K562 (cell line): Measurements from ENCODE around the gene TIMM50. TPM values are rescaled to one million over a fixed set of nuclear protein-coding genes. Genes with fewer than 3 reads are reported as not detected.
A peak's percentile ranks its signal among the peaks of the same experiment; 100 is the strongest.

Source experiments
- EGR1 ChIP-seq: fragments of 450-650 bp; conservative IDR thresholded peaks from 2 replicates; pipeline ENCODE4 v1.6.1; 2017; ENCODE audit warnings: mild to moderate bottlenecking
- EZH2 ChIP-seq: IDR thresholded peaks from 2 replicates; pipeline ENCODE4 v1.6.1; 2012; ENCODE audit warnings: low read depth, mild to moderate bottlenecking, inconsistent platforms, low read length, borderline replicate concordance
- FOXP1 ChIP-seq: sonication (generic); formaldehyde crosslinking; IDR thresholded peaks from 2 replicates; pipeline ENCODE4 v1.8.0; 2022; ENCODE audit warnings: mild to moderate bottlenecking, missing genetic modification reagents
- HEY1 ChIP-seq: fragments of 250-450 bp; sonication (Bioruptor Pico); IDR thresholded peaks from 2 replicates; pipeline ENCODE4 v1.5.0; 2020; ENCODE audit warnings: mild to moderate bottlenecking, moderate library complexity, borderline replicate concordance
- ILK ChIP-seq: fragments of 450-650 bp; IDR thresholded peaks from 2 replicates; pipeline ENCODE4 v1.6.1; 2016; ENCODE audit warnings: missing genetic modification characterization, low read depth, mild to moderate bottlenecking, missing compliant biosample characterization, moderate library complexity, borderline replicate concordance
- KHSRP ChIP-seq: fragments of 450-650 bp; IDR thresholded peaks from 2 replicates; pipeline ENCODE4 v1.6.1; 2017
- L3MBTL2 ChIP-seq: fragments of 450-650 bp; IDR thresholded peaks from 2 replicates; pipeline ENCODE4 v1.6.1; 2016; ENCODE audit warnings: mild to moderate bottlenecking, moderate library complexity
- NEUROD1 ChIP-seq: fragments of 150-350 bp; IDR thresholded peaks from 2 replicates; pipeline ENCODE4 v1.6.1; 2014; ENCODE audit warnings: borderline replicate concordance, low read length, low read depth; ENCODE audit not compliant: partially characterized antibody
- NR1H2 ChIP-seq: sonication (generic); formaldehyde crosslinking; IDR thresholded peaks from 2 replicates; pipeline ENCODE4 v1.4.0; 2020; ENCODE audit warnings: mild to moderate bottlenecking, missing genetic modification reagents
- PTTG1 ChIP-seq: fragments of 450-650 bp; IDR thresholded peaks from 2 replicates; pipeline ENCODE4 v1.6.1; 2016; ENCODE audit warnings: low read depth, mild to moderate bottlenecking, missing genetic modification characterization, missing compliant biosample characterization
- RHOXF2B ChIP-seq: fragments of 250-450 bp; sonication (Bioruptor Pico); conservative IDR thresholded peaks from 2 replicates; pipeline ENCODE4 v1.5.1; 2021
- SIN3A ChIP-seq, 2 experiments: fragments of 150-350 bp in 1 of 2; IDR thresholded peaks; 2 replicates each; pipeline ENCODE4 v1.6.1; 2011 to 2016; ENCODE audit warnings: borderline replicate concordance in 2 of 2, low read depth in 2 of 2, low read length in 2 of 2, mild to moderate bottlenecking in 2 of 2, moderate library complexity in 2 of 2; ENCODE audit not compliant: control insufficient read depth in 1 of 2
- SIN3B ChIP-seq: fragments of 450-650 bp; IDR thresholded peaks from 2 replicates; pipeline ENCODE4 v1.6.1; 2017; ENCODE audit warnings: low read depth, mild to moderate bottlenecking, moderate library complexity
- TRIM28 ChIP-seq: fragments of 450-650 bp; IDR thresholded peaks from 2 replicates; pipeline ENCODE4 v1.6.1; 2017
- ZNF263 ChIP-seq: sonication (generic); formaldehyde crosslinking; IDR thresholded peaks from 2 replicates; pipeline ENCODE4 v1.8.0; 2022; ENCODE audit warnings: mild to moderate bottlenecking, missing genetic modification reagents, borderline replicate concordance
- polyA plus RNA-seq, 8 experiments: library from polyadenylated mRNA; depleted of rRNA in 4 of 8; stranded (reverse) in 5 of 8; unstranded in 3 of 8; fragments of >200 nt; fragmentation: Nextera tagmentation in 2 of 8; fragmentation: Illumina TruSeq in 1 of 8; extraction: Ambion mirVana in 2 of 8; extraction: Trizol in 1 of 8; gene quantifications; 2 replicates each; pipeline versions ENCODE4 v1.2.1 to v1.2.3, GENCODE V29; 2011 to 2014; ENCODE audit warnings: inconsistent platforms in 1 of 8, missing spikeins in 1 of 8
- total RNA-seq, 7 experiments: library from RNA; depleted of rRNA in 6 of 7; stranded (reverse); fragments of >200 nt in 6 of 7; fragmentation: Illumina TruSeq in 2 of 7; extraction: Trizol in 2 of 7; gene quantifications; 2 replicates each; pipeline versions ENCODE4 v1.2.1 to v1.2.3, GENCODE V29; 2011 to 2021; ENCODE audit warnings: low replicate concordance in 1 of 7
- TF ChIP-seq, protein P1 (sequence below): fragments of 450-650 bp; formaldehyde crosslinking; IDR thresholded peaks from 2 replicates; pipeline ENCODE4 v1.4.0; 2020; ENCODE audit warnings: mild to moderate bottlenecking
- TF ChIP-seq, protein P2 (sequence below), 2 experiments: fragments of 150-350 bp in 1 of 2; IDR thresholded peaks; 2 replicates each; pipeline ENCODE4 v1.6.1; 2012 to 2016; ENCODE audit warnings: low read depth in 2 of 2, low read length in 2 of 2, mild to moderate bottlenecking in 1 of 2, moderate library complexity in 1 of 2
- TF ChIP-seq, protein P3 (sequence below), 2 experiments: IDR thresholded peaks; 2 replicates each; pipeline ENCODE4 v1.6.1; 2011; ENCODE audit warnings: borderline replicate concordance in 1 of 2, control low read depth in 1 of 2, low read depth in 1 of 2, low read length in 1 of 2, mild to moderate bottlenecking in 1 of 2, mixed read lengths in 1 of 2, moderate library complexity in 1 of 2; ENCODE audit not compliant: insufficient read depth in 1 of 2, insufficient read length in 1 of 2, poor library complexity in 1 of 2, severe bottlenecking in 1 of 2; ENCODE audit errors: extremely low read depth in 1 of 2
- TF ChIP-seq, protein P4 (sequence below): fragments of 250-450 bp; sonication (Bioruptor Pico); IDR thresholded peaks from 2 replicates; pipeline ENCODE4 v1.4.0; 2020; ENCODE audit warnings: borderline replicate concordance

Gene TIMM50
- total and polyA plus RNA-seq, 9 of the 15 experiments (the other 6 are each of a cell fraction or from before 2014, with no cell fraction given) = 28.3 to 221 (median 170) TPM

DNA sequence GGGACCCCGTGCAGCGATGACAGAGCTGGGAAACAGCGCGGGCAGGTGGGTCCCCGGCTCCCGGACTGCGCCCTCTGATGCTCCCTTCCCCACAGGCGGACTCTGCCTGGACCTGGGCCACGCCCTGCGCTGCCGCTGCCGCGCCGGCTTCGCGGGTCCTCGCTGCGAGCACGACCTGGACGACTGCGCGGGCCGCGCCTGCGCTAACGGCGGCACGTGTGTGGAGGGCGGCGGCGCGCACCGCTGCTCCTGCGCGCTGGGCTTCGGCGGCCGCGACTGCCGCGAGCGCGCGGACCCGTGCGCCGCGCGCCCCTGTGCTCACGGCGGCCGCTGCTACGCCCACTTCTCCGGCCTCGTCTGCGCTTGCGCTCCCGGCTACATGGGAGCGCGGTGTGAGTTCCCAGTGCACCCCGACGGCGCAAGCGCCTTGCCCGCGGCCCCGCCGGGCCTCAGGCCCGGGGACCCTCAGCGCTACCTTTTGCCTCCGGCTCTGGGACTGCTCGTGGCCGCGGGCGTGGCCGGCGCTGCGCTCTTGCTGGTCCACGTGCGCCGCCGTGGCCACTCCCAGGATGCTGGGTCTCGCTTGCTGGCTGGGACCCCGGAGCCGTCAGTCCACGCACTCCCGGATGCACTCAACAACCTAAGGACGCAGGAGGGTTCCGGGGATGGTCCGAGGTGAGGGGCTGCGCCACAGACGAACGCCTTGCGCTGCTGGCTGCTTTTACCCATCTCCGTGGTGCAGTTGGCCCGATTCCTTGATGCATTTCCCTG, 26.5 kb downstream of the TIMM50 start (continued):
- TF ChIP-seq ZNF263 (CRISPR knock-in tag) (0 out of 2 replicates have a peak, but pooled peaks have one; percentile 23), EZH2 (no peak), EGR1 (0 out of 2 replicates have a peak, but pooled peaks have one; percentile 30), L3MBTL2 (peak; percentile 100), SIN3B (peak; percentile 54), NR1H2 (CRISPR knock-in tag) (peak; percentile 50; the same call in 1 of the 2 replicates), SIN3A (IDR thresholded peaks at IDR 0.05; ENCODE audit: borderline replicate concordance in 2 of 2, control insufficient read depth in 1 of 2, low read depth in 2 of 2, low read length in 2 of 2) (peak; percentile 32 to 55; a peak in 1 of 4 replicates), ILK (tag) (no peak), HEY1 (CRISPR knock-in tag) (no peak), KHSRP (no peak), NEUROD1 (no peak), PTTG1 (tag) (no peak), TRIM28 (no peak), RHOXF2B (CRISPR knock-in tag) (no peak), FOXP1 (peak; percentile 98)
- TF ChIP-seq, protein P1, sequence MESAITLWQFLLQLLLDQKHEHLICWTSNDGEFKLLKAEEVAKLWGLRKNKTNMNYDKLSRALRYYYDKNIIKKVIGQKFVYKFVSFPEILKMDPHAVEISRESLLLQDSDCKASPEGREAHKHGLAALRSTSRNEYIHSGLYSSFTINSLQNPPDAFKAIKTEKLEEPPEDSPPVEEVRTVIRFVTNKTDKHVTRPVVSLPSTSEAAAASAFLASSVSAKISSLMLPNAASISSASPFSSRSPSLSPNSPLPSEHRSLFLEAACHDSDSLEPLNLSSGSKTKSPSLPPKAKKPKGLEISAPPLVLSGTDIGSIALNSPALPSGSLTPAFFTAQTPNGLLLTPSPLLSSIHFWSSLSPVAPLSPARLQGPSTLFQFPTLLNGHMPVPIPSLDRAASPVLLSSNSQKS (CRISPR knock-in tag) = no peak
- TF ChIP-seq, protein P2, sequence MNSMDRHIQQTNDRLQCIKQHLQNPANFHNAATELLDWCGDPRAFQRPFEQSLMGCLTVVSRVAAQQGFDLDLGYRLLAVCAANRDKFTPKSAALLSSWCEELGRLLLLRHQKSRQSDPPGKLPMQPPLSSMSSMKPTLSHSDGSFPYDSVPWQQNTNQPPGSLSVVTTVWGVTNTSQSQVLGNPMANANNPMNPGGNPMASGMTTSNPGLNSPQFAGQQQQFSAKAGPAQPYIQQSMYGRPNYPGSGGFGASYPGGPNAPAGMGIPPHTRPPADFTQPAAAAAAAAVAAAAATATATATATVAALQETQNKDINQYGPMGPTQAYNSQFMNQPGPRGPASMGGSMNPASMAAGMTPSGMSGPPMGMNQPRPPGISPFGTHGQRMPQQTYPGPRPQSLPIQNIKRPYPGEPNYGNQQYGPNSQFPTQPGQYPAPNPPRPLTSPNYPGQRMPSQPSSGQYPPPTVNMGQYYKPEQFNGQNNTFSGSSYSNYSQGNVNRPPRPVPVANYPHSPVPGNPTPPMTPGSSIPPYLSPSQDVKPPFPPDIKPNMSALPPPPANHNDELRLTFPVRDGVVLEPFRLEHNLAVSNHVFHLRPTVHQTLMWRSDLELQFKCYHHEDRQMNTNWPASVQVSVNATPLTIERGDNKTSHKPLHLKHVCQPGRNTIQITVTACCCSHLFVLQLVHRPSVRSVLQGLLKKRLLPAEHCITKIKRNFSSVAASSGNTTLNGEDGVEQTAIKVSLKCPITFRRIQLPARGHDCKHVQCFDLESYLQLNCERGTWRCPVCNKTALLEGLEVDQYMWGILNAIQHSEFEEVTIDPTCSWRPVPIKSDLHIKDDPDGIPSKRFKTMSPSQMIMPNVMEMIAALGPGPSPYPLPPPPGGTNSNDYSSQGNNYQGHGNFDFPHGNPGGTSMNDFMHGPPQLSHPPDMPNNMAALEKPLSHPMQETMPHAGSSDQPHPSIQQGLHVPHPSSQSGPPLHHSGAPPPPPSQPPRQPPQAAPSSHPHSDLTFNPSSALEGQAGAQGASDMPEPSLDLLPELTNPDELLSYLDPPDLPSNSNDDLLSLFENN (IDR thresholded peaks at IDR 0.05; ENCODE audit: low read depth in 2 of 2, low read length in 2 of 2) = no peak
- TF ChIP-seq, protein P3, sequence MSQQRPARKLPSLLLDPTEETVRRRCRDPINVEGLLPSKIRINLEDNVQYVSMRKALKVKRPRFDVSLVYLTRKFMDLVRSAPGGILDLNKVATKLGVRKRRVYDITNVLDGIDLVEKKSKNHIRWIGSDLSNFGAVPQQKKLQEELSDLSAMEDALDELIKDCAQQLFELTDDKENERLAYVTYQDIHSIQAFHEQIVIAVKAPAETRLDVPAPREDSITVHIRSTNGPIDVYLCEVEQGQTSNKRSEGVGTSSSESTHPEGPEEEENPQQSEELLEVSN (IDR thresholded peaks at IDR 0.05; ENCODE audit: borderline replicate concordance in 1 of 2, extremely low read depth in 1 of 2, insufficient read depth in 1 of 2, insufficient read length in 1 of 2, low read depth in 1 of 2, low read length in 1 of 2, poor library complexity in 1 of 2, severe bottlenecking in 1 of 2) = peak; percentile 100
- TF ChIP-seq, protein P4, sequence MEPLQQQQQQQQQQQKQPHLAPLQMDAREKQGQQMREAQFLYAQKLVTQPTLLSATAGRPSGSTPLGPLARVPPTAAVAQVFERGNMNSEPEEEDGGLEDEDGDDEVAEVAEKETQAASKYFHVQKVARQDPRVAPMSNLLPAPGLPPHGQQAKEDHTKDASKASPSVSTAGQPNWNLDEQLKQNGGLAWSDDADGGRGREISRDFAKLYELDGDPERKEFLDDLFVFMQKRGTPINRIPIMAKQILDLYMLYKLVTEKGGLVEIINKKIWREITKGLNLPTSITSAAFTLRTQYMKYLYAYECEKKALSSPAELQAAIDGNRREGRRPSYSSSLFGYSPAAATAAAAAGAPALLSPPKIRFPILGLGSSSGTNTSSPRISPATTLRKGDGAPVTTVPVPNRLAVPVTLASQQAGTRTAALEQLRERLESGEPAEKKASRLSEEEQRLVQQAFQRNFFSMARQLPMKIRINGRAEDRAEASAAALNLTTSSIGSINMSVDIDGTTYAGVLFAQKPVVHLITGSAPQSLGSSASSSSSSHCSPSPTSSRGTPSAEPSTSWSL (CRISPR knock-in tag) = peak; percentile 35; the same call in 1 of the 2 replicates
